Neural progenitor cell (in vitro differentiated cells): Measurements from ENCODE around the gene DOCK9. TPM values are rescaled to one million over a fixed set of nuclear protein-coding genes. Genes with fewer than 3 reads are reported as not detected.

Experiments
- DNase-seq: peaks from one replicate; pipeline ENCODE4 v3.0.0-alpha.2; 2016; ENCODE audit warnings: low spot score
- H2AFZ ChIP-seq: fragments of 200-600 bp; sonication (generic); replicated peaks from 2 replicates; pipeline ENCODE4 v1.6.1; 2016; ENCODE audit warnings: antibody characterized with exemption
- H3F3A ChIP-seq: fragments of 200-600 bp; sonication (generic); 2 replicates; pipeline ENCODE4 v1.6.1; 2016; ENCODE audit warnings: antibody characterized with exemption, low read depth
- H3K27ac ChIP-seq: fragments of 200-600 bp; sonication (generic); 2 replicates; pipeline ENCODE4 v1.5.1; 2016; ENCODE audit warnings: mild to moderate bottlenecking
- H3K27me3 ChIP-seq: fragments of 200-600 bp; sonication (generic); 2 replicates; pipeline ENCODE4 v1.6.1; 2016; ENCODE audit warnings: mild to moderate bottlenecking, moderate library complexity
- H3K36me3 ChIP-seq: fragments of 200-600 bp; sonication (generic); 2 replicates; pipeline ENCODE4 v1.5.1; 2016
- H3K4me1 ChIP-seq: fragments of 200-600 bp; sonication (generic); 2 replicates; pipeline ENCODE4 v1.6.1; 2016; ENCODE audit warnings: mixed run types
- H3K4me2 ChIP-seq: fragments of 200-600 bp; sonication (generic); 2 replicates; pipeline ENCODE4 v1.6.1; 2016
- H3K4me3 ChIP-seq: fragments of 200-600 bp; sonication (generic); 2 replicates; pipeline ENCODE4 v1.5.1; 2016
- H3K79me2 ChIP-seq: fragments of 200-600 bp; sonication (generic); 2 replicates; pipeline ENCODE4 v1.6.1; 2016; ENCODE audit warnings: low read depth
- H3K9ac ChIP-seq: fragments of 200-600 bp; sonication (generic); 2 replicates; pipeline ENCODE4 v1.6.1; 2016
- H3K9me3 ChIP-seq: fragments of 200-600 bp; sonication (generic); 2 replicates; pipeline ENCODE4 v1.5.1; 2016; ENCODE audit warnings: low read depth
- H4K20me1 ChIP-seq: fragments of 200-600 bp; sonication (generic); 2 replicates; pipeline ENCODE4 v1.6.1; 2016; ENCODE audit warnings: low read depth
- H3K27ac Mint-ChIP-seq: 3 replicates; pipeline ENCODE4 v1.8.0; 2021; ENCODE audit warnings: mixed read lengths
- H3K27me3 Mint-ChIP-seq: 2 replicates; pipeline ENCODE4 v1.8.0; 2022; ENCODE audit warnings: low read depth, mild to moderate bottlenecking, inconsistent platforms, moderate library complexity, mixed read lengths; ENCODE audit not compliant: insufficient read depth
- H3K36me3 Mint-ChIP-seq: 3 replicates; pipeline ENCODE4 v1.8.0; 2021; ENCODE audit warnings: mixed read lengths
- H3K4me1 Mint-ChIP-seq: 3 replicates; pipeline ENCODE4 v1.8.0; 2021; ENCODE audit warnings: mixed read lengths
- H3K4me3 Mint-ChIP-seq: 3 replicates; pipeline ENCODE4 v1.8.0; 2021; ENCODE audit warnings: mild to moderate bottlenecking, moderate library complexity, mixed read lengths
- H3K9me3 Mint-ChIP-seq: 3 replicates; pipeline ENCODE4 v1.8.0; 2020; ENCODE audit warnings: mixed read lengths
- CTCF ChIP-seq: fragments of 200-600 bp; sonication (generic); IDR thresholded peaks from 2 replicates; pipeline ENCODE4 v1.5.1; 2017; ENCODE audit warnings: antibody characterized with exemption, mild to moderate bottlenecking
- EZH2 ChIP-seq: fragments of 200-600 bp; sonication (generic); IDR thresholded peaks from 2 replicates; pipeline ENCODE4 v1.6.1; 2017; ENCODE audit warnings: antibody characterized with exemption, mild to moderate bottlenecking, moderate library complexity
- EZH2phosphoT487 ChIP-seq: fragments of 200-600 bp; sonication (generic); IDR thresholded peaks from 2 replicates; pipeline ENCODE4 v1.6.1; 2017; ENCODE audit warnings: antibody characterized with exemption
- total RNA-seq: library from RNA; depleted of rRNA; stranded (reverse); fragments of >200 nt; gene quantifications from 2 replicates; pipeline ENCODE4 v1.2.3, GENCODE V29; 2015; ENCODE audit warnings: low replicate concordance

DOCK9 gene
- total RNA-seq, 1 donor from 2014 or later: 16.6 TPM

GRCh38 chr13:98990701-98991100 is 12.8 kb upstream of the DOCK9 start:
- peaks cover 1% of the 10 kb centered on the region for H3K27me3 Mint-ChIP-seq
- no peaks in the 10 kb centered on the region for H3K36me3 ChIP-seq
- H3K27ac Mint-ChIP-seq: no peak overlapping the region
- no peak overlapping the region for H3K4me3 Mint-ChIP-seq
- H3K4me1 Mint-ChIP-seq: no peaks in the 10 kb centered on the region
- no peak for TF ChIP-seq EZH2phosphoT487
- TF ChIP-seq EZH2: no peak
- no peak for TF ChIP-seq CTCF
- H3K79me2 ChIP-seq: no peaks in the 10 kb centered on the region
- no peaks in the 10 kb centered on the region for H3K9me3 Mint-ChIP-seq
- H4K20me1 ChIP-seq: no peaks in the 10 kb centered on the region
- H3K27me3 ChIP-seq: no peaks in the 10 kb centered on the region
- H3K4me1 ChIP-seq: peaks cover 3% of the 10 kb centered on the region
- no peak overlapping the region for H3K27ac ChIP-seq
- H2AFZ ChIP-seq: no peak overlapping the region
- no peak for DNase-seq
- no peak overlapping the region for H3K9ac ChIP-seq
- no peak overlapping the region for H3K4me3 ChIP-seq
- no peak overlapping the region for H3K4me2 ChIP-seq
- H3K36me3 Mint-ChIP-seq: no peaks in the 10 kb centered on the region
- H3K9me3 ChIP-seq: no peaks in the 10 kb centered on the region
- H3F3A ChIP-seq: no peaks in the 10 kb centered on the region

GRCh38 chr13:98989469-98990235 is 11.8 kb upstream of the DOCK9 start:
- no peaks in the 10 kb centered on the region for H3K9me3 Mint-ChIP-seq
- H3K27me3 Mint-ChIP-seq: peaks cover 2% of the 10 kb centered on the region
- no peaks in the 10 kb centered on the region for H3K36me3 ChIP-seq
- H4K20me1 ChIP-seq: no peaks in the 10 kb centered on the region
- no peak for TF ChIP-seq EZH2phosphoT487
- TF ChIP-seq EZH2: no peak
- TF ChIP-seq CTCF: no peak
- no peak for DNase-seq
- no peaks in the 10 kb centered on the region for H3K9me3 ChIP-seq
- H3K36me3 Mint-ChIP-seq: no peaks in the 10 kb centered on the region
- no peaks in the 10 kb centered on the region for H3F3A ChIP-seq
- H3K27ac Mint-ChIP-seq: no peak overlapping the region
- no peak overlapping the region for H3K4me3 Mint-ChIP-seq
- no peaks in the 10 kb centered on the region for H3K79me2 ChIP-seq
- no peak overlapping the region for H3K27ac ChIP-seq
- no peak overlapping the region for H3K4me3 ChIP-seq
- no peak overlapping the region for H3K9ac ChIP-seq
- H3K4me1 ChIP-seq: peaks cover 8% of the 10 kb centered on the region
- H3K4me2 ChIP-seq: no peak overlapping the region
- H2AFZ ChIP-seq: no peak overlapping the region
- H3K27me3 ChIP-seq: no peaks in the 10 kb centered on the region
- peaks cover 2% of the 10 kb centered on the region for H3K4me1 Mint-ChIP-seq

- Histone ChIP-seq H4K20me1 (no peaks in the 10 kb centered on the region), H3K4me2 (no peak overlapping the region), H3K27me3 (no peaks in the 10 kb centered on the region), H3K9ac (no peak overlapping the region), H3K9me3 (no peaks in the 10 kb centered on the region), H3K4me3 (no peak overlapping the region), H2AFZ (no peak overlapping the region), H3K79me2 (no peaks in the 10 kb centered on the region), H3K4me1 (peaks cover 8% of the 10 kb centered on the region), H3F3A (no peaks in the 10 kb centered on the region), H3K36me3 (no peaks in the 10 kb centered on the region), H3K27ac (no peak overlapping the region)
- no peak overlapping the region for H3K27ac Mint-ChIP-seq
- H3K36me3 Mint-ChIP-seq: no peaks in the 10 kb centered on the region
- H3K9me3 Mint-ChIP-seq: no peaks in the 10 kb centered on the region
- peaks cover 5% of the 10 kb centered on the region for H3K4me1 Mint-ChIP-seq
- TF ChIP-seq CTCF (no peak), EZH2 (no peak), EZH2phosphoT487 (no peak)
- no peak overlapping the region for H3K4me3 Mint-ChIP-seq
- peaks cover 2% of the 10 kb centered on the region for H3K27me3 Mint-ChIP-seq
- DNase-seq: no peak
These were observed 10.9 kb upstream of the DOCK9 start for GRCh38 chr13:98988780-98989179.
